Panc1 (cell line): ENCODE measurements around the gene HOTAIR. TPM values are rescaled to one million over a fixed set of nuclear protein-coding genes. Genes with fewer than 3 reads are reported as not detected.

ENCODE experiments used
- ATAC-seq: fragments of 200-7000 bp; cut with Tn5 transposase; 2 replicates; pipeline ENCODE4 v1.9.1; 2020; ENCODE audit warnings: mild to moderate bottlenecking, moderate library complexity
- BruUV-seq: library from RNA; stranded (reverse); fragments of 400-500 nt; replicated peaks from 2 replicates; lab custom pipeline; 2021; lab: Mats Ljungman, UMichigan
- CTCF ChIA-PET: fragments of 300-600 bp; sonication (Branson Sonifier 250); formaldehyde crosslinking; loops from one replicate; lab custom pipeline; 2022; ENCODE audit warnings: antibody characterized with exemption; lab: Charles Lee
- POLR2A ChIA-PET: fragments of 300-600 bp; sonication (Branson Sonifier 250); formaldehyde crosslinking; loops from one replicate; lab custom pipeline; 2022; ENCODE audit warnings: antibody characterized with exemption; lab: Charles Lee
- DNase-seq: peaks from one replicate; pipeline ENCODE4 v3.0.0-alpha.2; 2010; ENCODE audit warnings: low read depth, low spot score
- H3K27ac ChIP-seq: 2 replicates; pipeline ENCODE4 v1.5.1; 2011; ENCODE audit warnings: mild to moderate bottlenecking, low read length, inconsistent platforms
- H3K27me3 ChIP-seq: fragments of 200-500 bp; sonication (Bioruptor generic); 2 replicates; pipeline ENCODE4 v1.6.0; 2014; ENCODE audit warnings: low read length, inconsistent platforms; ENCODE audit not compliant: control insufficient read depth, insufficient read depth
- H3K36me3 ChIP-seq: fragments of 200-500 bp; sonication (Bioruptor generic); 2 replicates; pipeline ENCODE4 v1.5.1; 2014; ENCODE audit warnings: inconsistent platforms, mild to moderate bottlenecking, low read length, moderate library complexity; ENCODE audit not compliant: control insufficient read depth, insufficient read depth
- H3K4me1 ChIP-seq: 2 replicates; pipeline ENCODE4 v1.5.1; 2011; ENCODE audit warnings: inconsistent platforms, mild to moderate bottlenecking, low read length, moderate library complexity; ENCODE audit not compliant: control insufficient read depth, insufficient read depth
- H3K4me3 ChIP-seq, 2 experiments: 2 replicates each; pipeline ENCODE4 v1.5.1; 2011 to 2012; ENCODE audit warnings: low read depth in 2 of 2, low read length in 2 of 2, mild to moderate bottlenecking in 2 of 2, inconsistent platforms in 1 of 2, moderate library complexity in 1 of 2
- H3K9me3 ChIP-seq: fragments of 200-500 bp; sonication (Bioruptor generic); 2 replicates; pipeline ENCODE4 v1.5.1; 2014; ENCODE audit warnings: low read depth, mild to moderate bottlenecking, inconsistent platforms, low read length, moderate library complexity; ENCODE audit not compliant: control insufficient read depth, insufficient read depth
- CTCF ChIP-seq: fragments of 450-650 bp; IDR thresholded peaks from 2 replicates; pipeline ENCODE4 v1.5.1; 2017; ENCODE audit warnings: mild to moderate bottlenecking
- POLR2AphosphoS5 ChIP-seq: IDR thresholded peaks from 2 replicates; pipeline ENCODE4 v1.6.1; 2012; ENCODE audit warnings: mild to moderate bottlenecking, low read depth, low read length, moderate library complexity
- REST ChIP-seq, 2 experiments: IDR thresholded peaks; 2 replicates each; pipeline ENCODE4 v1.6.1; 2011 to 2012; ENCODE audit warnings: low read depth in 2 of 2, control low read depth in 1 of 2, low read length in 1 of 2, mild to moderate bottlenecking in 1 of 2, moderate library complexity in 1 of 2; ENCODE audit not compliant: insufficient read depth in 1 of 2
- SIN3A ChIP-seq: IDR thresholded peaks from 2 replicates; pipeline ENCODE4 v1.6.1; 2012; ENCODE audit warnings: low read depth, mild to moderate bottlenecking, low read length, moderate library complexity, borderline replicate concordance; ENCODE audit not compliant: insufficient read depth
- TCF7L2 ChIP-seq: IDR thresholded peaks from 2 replicates; pipeline ENCODE4 v1.6.1; 2011; ENCODE audit warnings: mild to moderate bottlenecking, low read depth, low read length, inconsistent platforms
- in situ Hi-C: cut with HindIII; loops from 2 replicates; pipeline ENCODE4 v1.10.0; 2016; ENCODE audit warnings: low sequenced_read_pairs, low pct_unique_long_range_greater_than_20kb
- intact Hi-C: fragments of 100-400 bp; cut with micrococcal nuclease; formaldehyde crosslinking; loops from one replicate; pipeline ENCODE4 v1.10.0; 2022; ENCODE audit not compliant: unreplicated experiment
- total RNA-seq: library from RNA; stranded (reverse); gene quantifications from one replicate; pipeline ENCODE4 v1.2.1, GENCODE V29; 2021; ENCODE audit not compliant: unreplicated experiment

The HOTAIR gene
- total RNA-seq, 1 experiment from 2014 or later = 31.7 TPM

GRCh38 chr12:53939141-53940108 lies 35.3 kb downstream of the HOTAIR start:
- POLR2A ChIA-PET = no interaction called here
- peak overlapping the region; percentile 86 to 98 for H3K4me3 ChIP-seq

More at GRCh38 chr12:53939141-53940108, 35.3 kb downstream of the HOTAIR start:
- no peak; the same call in 1 of the 2 replicates for TF ChIP-seq POLR2AphosphoS5
- TF ChIP-seq TCF7L2 = no peak
- TF ChIP-seq REST (IDR thresholded peaks at IDR 0.05; ENCODE audit: insufficient read depth in 1 of 2, low read depth in 2 of 2, low read length in 1 of 2) = no peak
- TF ChIP-seq CTCF = no peak
- peak; percentile 55; the same call in 1 of the 2 replicates for TF ChIP-seq SIN3A
- BruUV-seq = no TSS peak
- in situ Hi-C loops = no loop called here
- no peaks in the 10 kb centered on the region for H3K27me3 ChIP-seq
- CTCF ChIA-PET = interaction anchor here (1.0 kb wide), 2 partner anchors 11 to 93 kb away, joined by 3 read pairs; no protein-coding TSS in a partner anchor
- no peak for DNase-seq
- intact Hi-C loops = loop anchor here (5.0 kb wide), 1 partner anchor 92 kb away; no protein-coding TSS in a partner anchor
- H3K9me3 ChIP-seq = no peaks in the 10 kb centered on the region
- peaks cover 46% of the 10 kb centered on the region for H3K4me1 ChIP-seq
- peak; percentile 56 for ATAC-seq
- H3K36me3 ChIP-seq = peaks cover 5% of the 10 kb centered on the region; the same call in 1 of the 2 replicates
- peak overlapping the region; percentile 99 for H3K27ac ChIP-seq
